Measurements from ENCODE around the gene ERN1.
"Not testable (repeated sequence)": the region's sequence is repeated elsewhere in the genome, so short reads cannot be mapped to it uniquely, and the experiment has no call there.

ERN1 gene

GRCh38 chr17:64129765-64130558 lies at the start of gene ERN1:
TSS of gene ERN1 (minus strand) at chr17:64130144. CDS start at chr17:64130029, 115 bp downstream.
- peak; percentile 80 for DNase-seq (ENCODE audit: low read depth in 2 of 2)

- DNase-seq (ENCODE audit: low read depth in 2 of 2) = not testable (repeated sequence)
Observed at GRCh38 chr17:64179024-64179423, 49.1 kb upstream of the ERN1 start.

GRCh38 chr17:64178011-64178825 lies 48.3 kb upstream of the ERN1 start:
- DNase-seq (ENCODE audit: low read depth in 2 of 2) = no peak

GRCh38 chr17:64177311-64178010 lies 47.5 kb upstream of the ERN1 start:
- DNase-seq (ENCODE audit: low read depth in 2 of 2) = no peak

GRCh38 chr17:64176556-64176955 lies 46.6 kb upstream of the ERN1 start:
- no peak for DNase-seq (ENCODE audit: low read depth in 2 of 2)

GRCh38 chr17:64174686-64175456 lies 44.9 kb upstream of the ERN1 start:
- DNase-seq (ENCODE audit: low read depth in 2 of 2) = no peak

GRCh38 chr17:64173646-64174045 lies 43.7 kb upstream of the ERN1 start:
- no peak for DNase-seq (ENCODE audit: low read depth in 2 of 2)

GRCh38 chr17:64172510-64172909 lies 42.6 kb upstream of the ERN1 start:
- DNase-seq (ENCODE audit: low read depth in 2 of 2) = no peak

- DNase-seq (ENCODE audit: low read depth in 2 of 2) = no peak
Observed at GRCh38 chr17:64171041-64171440, 41.1 kb upstream of the ERN1 start.

- no peak for DNase-seq (ENCODE audit: low read depth in 2 of 2)
Observed at GRCh38 chr17:64170286-64170685, 40.3 kb upstream of the ERN1 start.

- not testable (repeated sequence) for DNase-seq (ENCODE audit: low read depth in 2 of 2)
Observed at GRCh38 chr17:64167666-64168065, 37.7 kb upstream of the ERN1 start.

- DNase-seq (ENCODE audit: low read depth in 2 of 2) = no peak
Observed at GRCh38 chr17:64166876-64167275, 36.9 kb upstream of the ERN1 start.

- no peak for DNase-seq (ENCODE audit: low read depth in 2 of 2)
Observed at GRCh38 chr17:64165347-64165746, 35.4 kb upstream of the ERN1 start.

GRCh38 chr17:64164596-64165285 lies 34.8 kb upstream of the ERN1 start:
- no peak for DNase-seq (ENCODE audit: low read depth in 2 of 2)

- DNase-seq (ENCODE audit: low read depth in 2 of 2) = no peak
Observed at GRCh38 chr17:64163468-64163867, 33.5 kb upstream of the ERN1 start.

GRCh38 chr17:64162554-64162953 lies 32.6 kb upstream of the ERN1 start:
- DNase-seq (ENCODE audit: low read depth in 2 of 2) = no peak

- DNase-seq (ENCODE audit: low read depth in 2 of 2) = no peak
Observed at GRCh38 chr17:64161380-64162176, 31.6 kb upstream of the ERN1 start.

- DNase-seq (ENCODE audit: low read depth in 2 of 2) = no peak
Observed at GRCh38 chr17:64160378-64160777, 30.4 kb upstream of the ERN1 start.

GRCh38 chr17:64158831-64159590 lies 29.1 kb upstream of the ERN1 start:
- DNase-seq (ENCODE audit: low read depth in 2 of 2) = no peak

Data from stimulated activated CD8-positive, alpha-beta memory T cell treated with anti-CD3 and anti-CD28 coated beads, Interleukin-15, amount 100 ng/mL, for 4 hours (primary cell).